ENCODE data around the gene SPINT1.

DNA sequence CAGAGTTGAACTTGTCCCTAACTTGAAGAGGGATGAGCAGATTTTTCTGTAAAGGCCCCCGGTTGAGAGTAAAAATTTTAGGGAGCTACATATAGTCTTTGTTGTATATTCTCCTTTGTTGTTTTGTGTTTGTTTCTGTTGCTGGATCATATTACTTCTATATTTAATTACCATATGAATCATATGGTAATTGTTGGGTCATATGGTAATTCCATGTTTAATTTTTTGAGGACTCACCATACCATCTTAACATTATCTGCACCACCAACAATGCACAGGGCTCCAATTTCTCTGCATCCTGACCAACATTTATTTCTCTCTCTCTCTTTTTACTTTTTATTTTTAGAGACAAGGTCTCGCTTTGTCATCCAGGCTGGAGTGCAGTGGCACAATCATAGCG lies 44.3 kb upstream of the SPINT1 start:
- TF ChIP-seq PPARA (CRISPR knock-in tag; IDR thresholded peaks at IDR 0.05; ENCODE audit: borderline replicate concordance) (no peak), ZNF70 (CRISPR knock-in tag; IDR thresholded peaks at IDR 0.05) (no peak), POU6F1 (CRISPR knock-in tag; IDR thresholded peaks at IDR 0.05; ENCODE audit: borderline replicate concordance, low read depth) (no peak)
- TF ChIP-seq, protein P1, sequence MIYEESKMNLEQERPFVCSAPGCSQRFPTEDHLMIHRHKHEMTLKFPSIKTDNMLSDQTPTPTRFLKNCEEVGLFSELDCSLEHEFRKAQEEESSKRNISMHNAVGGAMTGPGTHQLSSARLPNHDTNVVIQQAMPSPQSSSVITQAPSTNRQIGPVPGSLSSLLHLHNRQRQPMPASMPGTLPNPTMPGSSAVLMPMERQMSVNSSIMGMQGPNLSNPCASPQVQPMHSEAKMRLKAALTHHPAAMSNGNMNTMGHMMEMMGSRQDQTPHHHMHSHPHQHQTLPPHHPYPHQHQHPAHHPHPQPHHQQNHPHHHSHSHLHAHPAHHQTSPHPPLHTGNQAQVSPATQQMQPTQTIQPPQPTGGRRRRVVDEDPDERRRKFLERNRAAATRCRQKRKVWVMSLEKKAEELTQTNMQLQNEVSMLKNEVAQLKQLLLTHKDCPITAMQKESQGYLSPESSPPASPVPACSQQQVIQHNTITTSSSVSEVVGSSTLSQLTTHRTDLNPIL (CRISPR knock-in tag; IDR thresholded peaks at IDR 0.05; ENCODE audit: low read depth), result no peak
- TF ChIP-seq, protein P2, sequence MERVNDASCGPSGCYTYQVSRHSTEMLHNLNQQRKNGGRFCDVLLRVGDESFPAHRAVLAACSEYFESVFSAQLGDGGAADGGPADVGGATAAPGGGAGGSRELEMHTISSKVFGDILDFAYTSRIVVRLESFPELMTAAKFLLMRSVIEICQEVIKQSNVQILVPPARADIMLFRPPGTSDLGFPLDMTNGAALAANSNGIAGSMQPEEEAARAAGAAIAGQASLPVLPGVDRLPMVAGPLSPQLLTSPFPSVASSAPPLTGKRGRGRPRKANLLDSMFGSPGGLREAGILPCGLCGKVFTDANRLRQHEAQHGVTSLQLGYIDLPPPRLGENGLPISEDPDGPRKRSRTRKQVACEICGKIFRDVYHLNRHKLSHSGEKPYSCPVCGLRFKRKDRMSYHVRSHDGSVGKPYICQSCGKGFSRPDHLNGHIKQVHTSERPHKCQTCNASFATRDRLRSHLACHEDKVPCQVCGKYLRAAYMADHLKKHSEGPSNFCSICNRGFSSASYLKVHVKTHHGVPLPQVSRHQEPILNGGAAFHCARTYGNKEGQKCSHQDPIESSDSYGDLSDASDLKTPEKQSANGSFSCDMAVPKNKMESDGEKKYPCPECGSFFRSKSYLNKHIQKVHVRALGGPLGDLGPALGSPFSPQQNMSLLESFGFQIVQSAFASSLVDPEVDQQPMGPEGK (CRISPR knock-in tag; IDR thresholded peaks at IDR 0.05; ENCODE audit: borderline replicate concordance), result no peak

Measured in SK-N-SH treated with all-trans-retinoic acid at 6 μM for 48 hours (cell line).